Stimulated activated CD4-positive, alpha-beta T cell treated with anti-CD3 and anti-CD28 coated beads, Interleukin-15, amount 100 ng/mL, for 1 hour (primary cell): ENCODE results near the gene KHDRBS2.

ENCODE experiments used
- DNase-seq, 2 donors: peaks; one replicate each; pipeline ENCODE4 v3.0.0-alpha.2; 2020; ENCODE audit warnings: low read depth in 1 of 2, low spot score in 1 of 2

The KHDRBS2 gene

DNA sequence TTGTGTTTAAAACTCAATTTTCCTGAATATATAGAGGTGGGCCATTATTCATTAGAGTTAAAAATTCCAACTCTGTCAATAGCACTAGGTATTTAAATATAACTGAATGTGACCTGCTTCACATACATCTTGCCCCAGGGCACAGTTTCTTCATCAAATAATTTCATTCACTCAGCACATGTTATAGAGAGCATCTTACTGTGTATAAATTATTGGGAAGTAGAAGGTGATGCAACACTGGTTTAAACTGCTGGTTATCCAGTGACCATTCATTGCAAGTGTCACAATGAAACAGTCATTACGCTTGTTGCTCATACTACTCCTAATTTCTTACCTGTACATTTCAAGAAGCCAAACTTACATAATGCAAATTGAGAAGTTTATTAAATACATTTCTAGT is 93.4 kb downstream of the KHDRBS2 start:
- no peak for DNase-seq

GRCh38 chr6:62175195-62175594 is 110.8 kb downstream of the KHDRBS2 start:
- DNase-seq: no peak

DNA sequence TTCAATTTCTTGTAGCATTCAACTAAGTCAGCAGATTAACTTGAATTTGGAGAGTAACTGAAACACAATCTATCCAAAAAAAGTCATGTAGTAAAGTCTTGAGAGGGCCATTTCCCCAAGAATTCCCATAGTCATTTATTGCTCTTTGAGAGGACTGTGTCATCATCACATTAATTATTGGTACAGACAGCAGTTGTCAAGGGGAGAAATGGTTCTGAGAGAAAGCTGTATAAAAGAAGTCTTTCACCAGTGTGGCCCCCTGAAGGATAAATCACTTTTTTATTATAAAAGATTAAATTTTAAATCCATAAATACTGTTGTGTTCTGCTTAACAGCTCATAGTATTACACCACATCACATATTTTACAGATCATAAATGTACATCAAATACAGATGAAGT is 111.5 kb downstream of the KHDRBS2 start:
- no peak for DNase-seq

DNA sequence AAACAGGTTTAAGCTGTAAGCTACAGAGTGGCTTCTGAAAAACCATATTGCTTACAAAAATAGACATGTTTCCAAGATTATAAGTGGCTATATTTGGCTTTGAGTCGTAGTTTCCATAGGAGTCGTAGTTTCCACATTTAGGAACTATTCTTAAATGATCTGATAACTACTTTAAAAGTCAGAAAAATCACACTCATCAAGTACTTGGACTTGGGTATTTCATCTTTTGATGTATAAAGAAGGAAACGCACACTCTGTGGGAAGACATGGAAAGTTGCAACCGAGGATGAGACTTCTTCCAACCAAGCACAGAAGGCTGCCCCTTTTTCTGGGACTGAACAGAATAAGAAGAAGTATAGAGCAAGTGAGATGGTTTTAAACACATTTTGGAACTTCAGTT is 118.3 kb downstream of the KHDRBS2 start:
- DNase-seq: no peak

DNA sequence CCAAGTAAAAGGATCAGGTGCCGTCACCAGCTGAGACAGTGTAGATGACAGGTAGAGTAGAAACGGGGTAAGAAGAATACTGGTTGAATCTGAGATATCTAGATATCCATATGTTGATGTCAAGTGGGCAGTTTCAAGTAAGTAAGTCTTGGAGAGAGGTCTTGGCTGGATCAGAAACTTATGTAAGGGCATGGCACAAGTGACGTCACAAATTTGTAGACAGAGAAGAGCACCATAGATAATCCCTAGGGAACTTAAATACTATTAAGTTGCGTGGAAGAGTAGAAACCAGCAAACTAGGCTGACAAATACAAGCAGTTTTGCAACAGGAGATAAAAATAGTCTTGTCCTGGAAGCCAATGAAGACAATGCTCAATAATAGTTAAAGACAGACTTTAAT is 123.2 kb downstream of the KHDRBS2 start:
- no peak for DNase-seq

- DNase-seq: no peak
Observed at GRCh38 chr6:62152796-62153195, 133.2 kb downstream of the KHDRBS2 start.

DNA sequence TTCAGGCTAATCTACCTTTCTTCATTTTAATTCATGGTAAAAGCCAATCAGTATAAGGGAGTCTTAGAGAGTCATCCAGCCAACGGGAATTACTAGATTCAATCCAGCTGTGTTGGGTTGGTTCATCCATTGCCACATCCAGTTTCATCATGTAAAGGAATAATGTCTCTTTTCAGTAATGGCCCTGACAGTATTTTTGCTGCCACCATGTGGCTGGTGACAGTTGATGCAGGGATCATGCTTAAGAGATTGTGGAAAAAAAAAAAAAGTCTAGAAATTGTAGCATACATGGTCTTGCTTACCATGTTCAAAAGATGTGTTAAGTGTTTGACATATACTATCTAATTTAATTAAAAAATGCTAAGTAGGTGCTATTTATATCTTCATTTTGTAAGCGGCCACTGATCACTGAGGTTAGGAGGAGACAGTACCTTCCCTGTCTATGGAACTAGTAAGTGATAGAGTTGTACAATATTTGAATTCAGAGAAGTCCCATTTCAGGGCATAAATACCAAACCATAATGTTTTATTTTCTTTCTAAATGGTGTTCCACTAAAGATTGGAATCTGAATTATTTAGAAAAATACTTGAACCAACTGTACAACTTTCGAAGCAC is 135.9 kb downstream of the KHDRBS2 start:
- no peak for DNase-seq

- DNase-seq: no peak
Observed at GRCh38 chr6:62146954-62147853, 138.8 kb downstream of the KHDRBS2 start.

DNA sequence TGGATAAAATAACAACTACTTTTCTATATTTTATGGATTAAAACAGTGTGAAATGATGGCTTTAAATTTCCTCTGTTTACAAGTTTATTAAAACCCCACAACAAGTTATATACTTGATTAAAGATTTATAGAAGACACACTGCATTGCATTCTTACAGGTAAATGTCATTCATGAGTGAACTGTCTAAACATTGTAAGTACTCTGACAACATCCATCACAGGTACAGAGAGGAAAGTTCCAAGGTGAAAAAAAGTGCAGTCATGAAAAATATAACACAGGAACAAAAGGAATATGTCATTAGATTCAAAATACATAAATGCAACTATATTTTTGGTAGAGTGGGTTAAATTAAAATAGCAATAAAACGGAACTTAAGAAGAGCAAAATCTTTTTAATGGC is 156.9 kb downstream of the KHDRBS2 start:
- DNase-seq: no peak

- no peak for DNase-seq
Observed at GRCh38 chr6:62119401-62119800, 166.6 kb downstream of the KHDRBS2 start.

- DNase-seq: no peak
Observed at GRCh38 chr6:62103186-62103859, 182.7 kb downstream of the KHDRBS2 start.

GRCh38 chr6:62102387-62102786 is 183.6 kb downstream of the KHDRBS2 start:
- DNase-seq: no peak

GRCh38 chr6:62090442-62091229 is 195.4 kb downstream of the KHDRBS2 start:
- no peak for DNase-seq

DNA sequence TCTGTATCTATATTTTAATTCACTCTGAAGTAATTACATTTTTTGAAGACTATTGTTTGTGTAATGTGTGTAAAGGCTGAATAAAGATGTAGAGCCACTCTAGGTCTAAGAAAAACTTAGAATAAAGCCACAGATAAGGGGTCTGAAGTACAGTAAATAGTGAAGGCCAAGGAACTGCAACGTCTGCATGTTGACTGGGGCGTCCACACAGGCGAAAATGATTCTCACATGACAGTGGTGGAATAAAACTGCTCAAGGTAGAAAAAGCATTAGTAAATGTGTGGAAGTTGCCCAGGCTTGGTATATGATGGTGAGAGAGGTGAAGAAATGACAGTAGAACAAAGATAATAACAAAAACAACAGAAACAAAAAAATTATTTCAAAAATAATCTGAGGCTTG is 196.2 kb downstream of the KHDRBS2 start:
- no peak for DNase-seq

- DNase-seq: no peak
Observed at GRCh38 chr6:62086047-62086446, 200.0 kb downstream of the KHDRBS2 start.

DNA sequence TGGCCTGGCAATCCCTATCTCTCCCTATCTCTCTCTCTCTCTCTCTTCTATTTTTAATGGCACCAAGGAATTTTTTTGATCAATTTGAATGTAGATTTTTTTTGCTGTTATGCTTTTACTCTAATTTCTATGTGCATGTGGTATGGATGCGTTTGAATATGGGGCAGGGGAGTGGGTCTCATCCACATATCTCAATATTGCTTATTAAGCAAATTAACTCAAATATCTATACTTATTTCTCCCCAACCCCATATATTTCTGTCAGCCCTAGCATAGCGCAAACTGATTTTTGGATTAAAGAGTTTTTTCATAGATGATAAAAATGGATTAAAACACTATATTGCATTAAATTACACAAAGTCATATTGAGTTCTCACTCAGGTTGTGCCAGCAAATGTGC is 210.2 kb downstream of the KHDRBS2 start:
- DNase-seq: no peak

GRCh38 chr6:62059901-62060300 is 226.1 kb downstream of the KHDRBS2 start:
- no peak for DNase-seq

GRCh38 chr6:62057300-62057699 is 228.7 kb downstream of the KHDRBS2 start:
- DNase-seq: no peak

DNA sequence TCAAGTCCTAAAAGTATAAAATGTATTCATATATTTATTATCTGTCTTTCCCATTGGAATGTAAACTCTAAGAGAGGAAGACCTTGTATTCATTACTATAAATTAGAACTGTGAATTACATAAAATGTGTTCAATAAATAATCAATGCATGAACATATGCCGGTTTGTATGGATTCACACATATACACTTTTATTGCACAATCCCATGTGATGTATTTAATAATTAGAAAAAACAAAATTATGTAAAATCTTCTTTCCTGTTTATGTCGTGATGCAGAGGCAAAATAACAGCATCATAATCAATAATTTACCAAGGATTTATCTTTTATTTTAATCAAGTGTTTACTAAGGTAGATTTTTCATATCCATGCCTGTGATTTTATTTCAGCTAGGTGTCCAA is 240.5 kb downstream of the KHDRBS2 start:
- no peak for DNase-seq

DNA sequence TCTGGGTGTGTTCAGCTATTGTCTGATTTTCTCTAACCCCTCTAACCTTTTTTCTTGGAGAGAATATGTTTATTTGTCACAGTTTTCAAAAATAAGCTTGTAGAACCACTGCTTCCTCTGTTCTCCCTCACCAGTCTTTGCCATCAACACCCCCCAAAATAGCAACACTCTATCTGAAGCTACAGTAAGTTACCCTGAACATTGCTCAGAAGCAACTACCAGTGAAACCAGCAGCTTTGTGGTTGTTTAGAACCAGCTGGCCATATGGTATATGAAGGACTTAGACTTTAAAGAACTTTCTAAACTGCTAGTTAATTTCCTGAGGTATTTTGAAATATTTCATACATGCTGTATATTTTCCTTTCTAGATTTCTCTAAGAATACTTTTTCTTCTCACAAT is 242.9 kb downstream of the KHDRBS2 start:
- no peak for DNase-seq

DNA sequence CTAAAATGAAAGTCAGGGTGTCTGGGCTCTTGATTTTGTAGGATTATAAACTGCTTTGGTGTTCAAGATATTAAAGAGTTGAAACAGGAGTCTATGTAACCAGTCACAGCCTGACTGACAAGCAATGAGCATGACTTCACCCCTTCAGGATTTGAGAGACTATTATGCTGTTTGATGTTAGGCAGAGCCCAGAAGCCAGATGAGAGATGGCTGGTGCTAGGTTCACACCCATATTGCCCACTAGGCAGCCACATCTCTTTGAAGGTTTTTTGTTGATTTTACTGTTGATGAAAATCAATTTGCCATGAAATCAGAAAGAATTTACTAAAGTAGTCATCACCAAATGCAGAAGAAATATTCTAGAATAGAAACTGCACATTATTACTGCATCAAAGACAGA is 243.6 kb downstream of the KHDRBS2 start:
- DNase-seq: no peak
